Endothelial cell (in vitro differentiated cells): ENCODE measurements around the gene CRYL1. TPM values are rescaled to one million over a fixed set of nuclear protein-coding genes. Genes with fewer than 3 reads are reported as not detected.

ENCODE experiments used
- DNase-seq: peaks from one replicate; pipeline ENCODE4 v3.0.0; 2021; ENCODE audit warnings: low spot score
- H3K27ac Mint-ChIP-seq: one replicate; pipeline ENCODE4 v1.8.0; 2021; ENCODE audit warnings: mixed read lengths, inconsistent platforms; ENCODE audit not compliant: unreplicated experiment
- H3K27me3 Mint-ChIP-seq: one replicate; pipeline ENCODE4 v1.8.0; 2021; ENCODE audit warnings: mild to moderate bottlenecking, moderate library complexity, mixed read lengths, inconsistent platforms; ENCODE audit not compliant: unreplicated experiment
- H3K36me3 Mint-ChIP-seq: one replicate; pipeline ENCODE4 v1.8.0; 2021; ENCODE audit warnings: mild to moderate bottlenecking, low read depth, mixed read lengths, inconsistent platforms; ENCODE audit not compliant: unreplicated experiment
- H3K4me1 Mint-ChIP-seq: one replicate; pipeline ENCODE4 v1.8.0; 2021; ENCODE audit warnings: mild to moderate bottlenecking, mixed read lengths, inconsistent platforms; ENCODE audit not compliant: unreplicated experiment
- H3K4me3 Mint-ChIP-seq: one replicate; pipeline ENCODE4 v1.8.0; 2021; ENCODE audit warnings: mild to moderate bottlenecking, mixed read lengths, inconsistent platforms; ENCODE audit not compliant: unreplicated experiment
- H3K9me3 Mint-ChIP-seq: one replicate; pipeline ENCODE4 v1.8.0; 2021; ENCODE audit warnings: mixed read lengths, inconsistent platforms; ENCODE audit not compliant: unreplicated experiment
- total RNA-seq: library from RNA; stranded (reverse); fragmentation: NEBNext Ultra II Directional; extraction: Animal tissue kit (Norgen Biotek cat#: 25700); gene quantifications from one replicate; pipeline ENCODE4 v1.2.1, GENCODE V29; 2021; ENCODE audit not compliant: unreplicated experiment
- TF ChIP-seq, protein P1 (sequence below): fragments of 200-600 bp; sonication (generic); IDR thresholded peaks from one replicate; pipeline ENCODE4 v1.5.0; 2021; ENCODE audit warnings: antibody characterized with exemption; ENCODE audit not compliant: unreplicated experiment

CRYL1 gene
- total RNA-seq, 1 donor from 2014 or later, result 4.8 TPM

DNA sequence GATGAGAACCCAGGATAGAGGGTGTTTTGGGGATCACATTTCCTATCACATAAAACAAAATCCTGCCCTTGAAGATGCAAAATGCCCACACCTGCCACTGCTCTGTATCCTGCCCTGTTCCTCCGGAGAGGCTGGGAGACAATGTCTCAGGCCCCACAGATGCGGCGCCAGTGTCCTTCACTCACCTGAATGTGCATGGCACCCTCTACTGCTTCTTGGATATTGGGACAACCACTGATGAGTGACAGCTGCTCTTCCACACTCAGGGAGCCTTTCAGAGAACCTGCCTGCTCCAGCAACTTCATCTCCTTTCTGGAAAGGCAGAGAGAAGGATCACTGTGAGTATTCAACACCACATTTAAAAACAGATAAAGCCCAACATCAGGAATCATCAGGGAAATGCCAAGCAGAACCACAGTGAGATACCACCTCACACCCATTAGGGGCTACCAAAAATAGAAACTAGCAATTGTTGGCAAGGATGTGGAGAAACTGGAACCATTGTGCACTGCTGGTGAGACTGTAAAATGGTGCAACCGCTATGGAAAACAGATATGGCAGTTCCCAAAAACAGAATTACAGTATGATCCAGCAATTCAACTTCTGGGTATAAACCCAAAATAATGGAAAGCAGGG, 36.4 kb downstream of the CRYL1 start:
- TF ChIP-seq, protein P1, sequence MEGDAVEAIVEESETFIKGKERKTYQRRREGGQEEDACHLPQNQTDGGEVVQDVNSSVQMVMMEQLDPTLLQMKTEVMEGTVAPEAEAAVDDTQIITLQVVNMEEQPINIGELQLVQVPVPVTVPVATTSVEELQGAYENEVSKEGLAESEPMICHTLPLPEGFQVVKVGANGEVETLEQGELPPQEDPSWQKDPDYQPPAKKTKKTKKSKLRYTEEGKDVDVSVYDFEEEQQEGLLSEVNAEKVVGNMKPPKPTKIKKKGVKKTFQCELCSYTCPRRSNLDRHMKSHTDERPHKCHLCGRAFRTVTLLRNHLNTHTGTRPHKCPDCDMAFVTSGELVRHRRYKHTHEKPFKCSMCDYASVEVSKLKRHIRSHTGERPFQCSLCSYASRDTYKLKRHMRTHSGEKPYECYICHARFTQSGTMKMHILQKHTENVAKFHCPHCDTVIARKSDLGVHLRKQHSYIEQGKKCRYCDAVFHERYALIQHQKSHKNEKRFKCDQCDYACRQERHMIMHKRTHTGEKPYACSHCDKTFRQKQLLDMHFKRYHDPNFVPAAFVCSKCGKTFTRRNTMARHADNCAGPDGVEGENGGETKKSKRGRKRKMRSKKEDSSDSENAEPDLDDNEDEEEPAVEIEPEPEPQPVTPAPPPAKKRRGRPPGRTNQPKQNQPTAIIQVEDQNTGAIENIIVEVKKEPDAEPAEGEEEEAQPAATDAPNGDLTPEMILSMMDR, result no peak
- H3K4me3 Mint-ChIP-seq, result no peak overlapping the region
- no peak overlapping the region for H3K27ac Mint-ChIP-seq
- peaks cover 8% of the 10 kb centered on the region for H3K27me3 Mint-ChIP-seq
- DNase-seq, result no peak
- H3K36me3 Mint-ChIP-seq, result no peaks in the 10 kb centered on the region
- H3K9me3 Mint-ChIP-seq, result no peaks in the 10 kb centered on the region
- no peaks in the 10 kb centered on the region for H3K4me1 Mint-ChIP-seq

DNA sequence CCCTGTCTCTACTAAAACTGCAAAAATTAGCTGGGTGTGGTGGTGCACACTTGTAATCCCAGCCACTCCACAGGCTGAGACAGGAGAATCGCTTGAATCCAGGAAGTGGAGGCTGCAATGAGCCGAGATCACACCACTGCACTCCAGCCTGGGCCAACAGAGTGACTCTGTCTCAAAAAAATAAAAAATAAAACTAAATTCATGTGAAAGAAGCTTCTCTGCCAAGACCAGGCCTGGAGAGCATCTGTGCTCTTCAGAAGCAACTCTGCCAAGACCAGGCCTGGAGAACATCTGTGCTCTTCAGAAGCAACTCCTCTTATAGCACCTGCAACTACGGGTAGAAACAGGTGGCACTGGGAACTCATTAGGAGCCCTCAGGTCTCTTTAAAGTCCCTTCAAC, 37.7 kb downstream of the CRYL1 start:
- no peaks in the 10 kb centered on the region for H3K4me1 Mint-ChIP-seq
- no peak for DNase-seq
- no peaks in the 10 kb centered on the region for H3K9me3 Mint-ChIP-seq
- TF ChIP-seq, protein P1, result no peak
- H3K27me3 Mint-ChIP-seq, result peaks cover 8% of the 10 kb centered on the region
- no peaks in the 10 kb centered on the region for H3K36me3 Mint-ChIP-seq
- no peak overlapping the region for H3K4me3 Mint-ChIP-seq
- no peak overlapping the region for H3K27ac Mint-ChIP-seq

DNA sequence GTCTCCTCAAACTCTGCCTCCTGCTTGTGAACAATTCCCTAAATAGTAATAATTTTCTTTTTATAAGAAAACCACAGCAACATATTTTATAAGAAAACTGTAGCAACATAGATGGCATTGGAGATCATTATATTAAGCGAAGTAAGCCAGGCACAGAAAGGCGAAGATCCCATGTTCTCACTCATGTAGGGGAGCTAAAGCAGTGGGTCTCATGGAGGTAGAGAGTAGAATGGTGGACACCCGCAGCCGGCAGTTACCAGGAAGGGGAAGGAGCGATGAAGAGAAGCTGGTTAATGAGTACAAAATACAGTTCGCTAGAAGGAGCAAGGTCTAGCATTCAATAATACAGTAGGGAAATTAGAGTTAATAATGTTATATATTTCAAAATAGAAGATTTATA, 42.9 kb downstream of the CRYL1 start:
- Mint-ChIP-seq H3K27me3 (peaks cover 4% of the 10 kb centered on the region), H3K4me3 (no peak overlapping the region), H3K4me1 (no peaks in the 10 kb centered on the region), H3K9me3 (no peaks in the 10 kb centered on the region), H3K36me3 (no peaks in the 10 kb centered on the region), H3K27ac (no peak overlapping the region)
- TF ChIP-seq, protein P1, result no peak
- DNase-seq, result no peak

DNA sequence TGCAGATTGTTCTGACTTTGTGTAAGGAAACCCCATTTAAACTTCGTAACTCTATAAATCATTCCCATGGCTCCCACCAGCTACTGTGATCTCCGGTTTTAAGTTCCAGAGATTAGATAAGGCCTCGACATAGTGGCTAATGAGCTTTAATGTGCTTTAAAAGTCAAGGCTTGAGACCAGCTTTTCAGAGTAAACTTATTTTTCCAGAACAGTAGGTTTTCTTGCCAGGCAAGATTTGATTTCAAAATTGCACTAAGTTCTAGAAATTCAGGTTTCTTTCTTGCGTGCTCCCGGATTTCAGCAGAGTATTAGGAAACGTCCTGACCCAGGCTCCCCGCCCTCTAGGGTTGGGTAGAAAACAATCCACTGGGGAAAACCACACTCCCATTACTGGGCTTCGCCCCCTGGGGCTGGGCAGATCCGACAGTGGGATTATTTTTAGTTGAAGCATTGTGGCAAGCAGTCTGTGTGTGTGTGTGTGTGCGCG, 43.3 kb downstream of the CRYL1 start:
- Mint-ChIP-seq H3K4me3 (no peak overlapping the region), H3K9me3 (no peaks in the 10 kb centered on the region), H3K4me1 (no peaks in the 10 kb centered on the region), H3K27me3 (peaks cover 4% of the 10 kb centered on the region), H3K27ac (no peak overlapping the region), H3K36me3 (no peaks in the 10 kb centered on the region)
- DNase-seq, result no peak
- TF ChIP-seq, protein P1, result no peak

DNA sequence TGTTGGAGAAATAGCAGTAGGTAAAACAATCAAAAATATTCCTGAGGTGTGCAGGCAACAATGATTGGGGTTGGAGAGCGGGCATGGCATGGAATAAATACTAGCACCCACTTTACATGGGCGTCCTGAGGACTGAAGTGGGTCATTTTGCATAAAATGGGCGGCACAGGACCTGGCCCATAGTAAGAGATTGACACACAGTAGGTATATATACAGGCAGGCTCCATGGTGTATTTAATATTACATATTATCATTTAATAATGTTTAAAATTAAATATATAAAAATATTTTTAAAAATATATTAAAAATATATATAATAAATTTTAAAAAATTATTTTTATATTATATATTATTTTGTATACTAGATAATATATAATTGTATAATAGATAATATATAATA, 48.3 kb downstream of the CRYL1 start:
- Mint-ChIP-seq H3K4me3 (no peak overlapping the region), H3K9me3 (no peaks in the 10 kb centered on the region), H3K27me3 (peaks cover 2% of the 10 kb centered on the region), H3K27ac (no peak overlapping the region), H3K36me3 (no peaks in the 10 kb centered on the region), H3K4me1 (peaks cover 7% of the 10 kb centered on the region)
- no peak for DNase-seq
- TF ChIP-seq, protein P1, result no peak
